Parathyroid adenoma (tissue), 2 donors: ENCODE results near the gene CLCN1.

Experiments used
- H2AFZ ChIP-seq: fragments of 300-600 bp; sonication (generic); one replicate; pipeline ENCODE4 v1.7.0; 2017; ENCODE audit warnings: antibody characterized with exemption, mild to moderate bottlenecking
- H3K27ac ChIP-seq: fragments of 300-600 bp; sonication (generic); one replicate; pipeline ENCODE4 v1.7.0; 2017
- H3K27me3 ChIP-seq: fragments of 300-600 bp; sonication (generic); one replicate; pipeline ENCODE4 v1.7.0; 2017; ENCODE audit warnings: low read length; ENCODE audit not compliant: control insufficient read depth, insufficient read depth
- H3K36me3 ChIP-seq: fragments of 300-600 bp; sonication (generic); one replicate; pipeline ENCODE4 v1.7.0; 2017; ENCODE audit warnings: low read length; ENCODE audit not compliant: control insufficient read depth, insufficient read depth
- H3K4me1 ChIP-seq: fragments of 300-600 bp; sonication (generic); one replicate; pipeline ENCODE4 v1.7.0; 2017; ENCODE audit warnings: control low read depth
- H3K4me2 ChIP-seq: fragments of 300-600 bp; sonication (generic); one replicate; pipeline ENCODE4 v1.7.0; 2017; ENCODE audit warnings: low read length
- H3K4me3 ChIP-seq: fragments of 300-600 bp; sonication (generic); one replicate; pipeline ENCODE4 v1.7.0; 2017; ENCODE audit warnings: low read depth, low read length
- H3K79me2 ChIP-seq: fragments of 300-600 bp; sonication (generic); one replicate; pipeline ENCODE4 v1.7.0; 2017; ENCODE audit warnings: control low read depth
- H3K9ac ChIP-seq: fragments of 300-600 bp; sonication (generic); one replicate; pipeline ENCODE4 v1.7.0; 2017; ENCODE audit warnings: mild to moderate bottlenecking
- H3K9me3 ChIP-seq: fragments of 300-600 bp; sonication (generic); one replicate; pipeline ENCODE4 v1.7.0; 2017; ENCODE audit warnings: low read length; ENCODE audit not compliant: control insufficient read depth
- CTCF ChIP-seq: fragments of 300-600 bp; sonication (generic); IDR thresholded peaks from one replicate; pipeline ENCODE4 v1.7.0; 2017; ENCODE audit warnings: antibody characterized with exemption, mild to moderate bottlenecking
- donor health status: primary hyperparathyroidism.

Gene CLCN1

GRCh38 chr7:143384661-143385631 is 69.0 kb downstream of the CLCN1 start:
- Histone ChIP-seq H3K4me1 (peaks cover 22% of the 10 kb centered on the region), H3K4me3 (peak overlapping the region; percentile 89), H2AFZ (no peak overlapping the region), H3K79me2 (peaks cover 5% of the 10 kb centered on the region), H3K9me3 (no peaks in the 10 kb centered on the region), H3K36me3 (no peaks in the 10 kb centered on the region), H3K27me3 (no peaks in the 10 kb centered on the region), H3K9ac (no peak overlapping the region), H3K27ac (peak overlapping the region; percentile 2), H3K4me2 (peak overlapping the region; percentile 76)
- TF ChIP-seq CTCF: no peak

- H3K9ac ChIP-seq: no peak overlapping the region
- no peaks in the 10 kb centered on the region for H3K9me3 ChIP-seq
- H3K27me3 ChIP-seq: no peaks in the 10 kb centered on the region
- H3K79me2 ChIP-seq: peaks cover 5% of the 10 kb centered on the region
- no peaks in the 10 kb centered on the region for H3K36me3 ChIP-seq
- H3K4me1 ChIP-seq: peaks cover 24% of the 10 kb centered on the region
- H2AFZ ChIP-seq: no peak overlapping the region
- peak overlapping the region; percentile 75 for H3K4me2 ChIP-seq
- peak overlapping the region; percentile 54 for H3K27ac ChIP-seq
- H3K4me3 ChIP-seq: peak overlapping the region; percentile 25
- TF ChIP-seq CTCF: no peak
Observed at GRCh38 chr7:143385891-143386781, 70.2 kb downstream of the CLCN1 start.

- Histone ChIP-seq H3K4me3 (peak overlapping the region; percentile 25), H2AFZ (no peak overlapping the region), H3K27ac (peak overlapping the region; percentile 54), H3K36me3 (no peaks in the 10 kb centered on the region), H3K27me3 (no peaks in the 10 kb centered on the region), H3K9ac (no peak overlapping the region), H3K4me2 (peak overlapping the region; percentile 75), H3K4me1 (peaks cover 26% of the 10 kb centered on the region), H3K9me3 (no peaks in the 10 kb centered on the region), H3K79me2 (peaks cover under 1% of the 10 kb centered on the region)
- TF ChIP-seq CTCF: no peak
Observed at GRCh38 chr7:143387156-143387975, 71.5 kb downstream of the CLCN1 start.

GRCh38 chr7:143388051-143388450 is 72.1 kb downstream of the CLCN1 start:
- H3K4me1 ChIP-seq: peaks cover 24% of the 10 kb centered on the region
- H2AFZ ChIP-seq: no peak overlapping the region
- TF ChIP-seq CTCF: no peak
- no peaks in the 10 kb centered on the region for H3K9me3 ChIP-seq
- H3K36me3 ChIP-seq: no peaks in the 10 kb centered on the region
- no peaks in the 10 kb centered on the region for H3K27me3 ChIP-seq
- H3K4me2 ChIP-seq: no peak overlapping the region
- no peak overlapping the region for H3K4me3 ChIP-seq
- no peaks in the 10 kb centered on the region for H3K79me2 ChIP-seq
- no peak overlapping the region for H3K9ac ChIP-seq
- H3K27ac ChIP-seq: no peak overlapping the region
